SU-DHL-6 (cell line): ENCODE measurements around the gene LRRC14B.

Experiments used
- CTCF ChIP-seq: fragments of 200-600 bp; sonication (generic); IDR thresholded peaks from one replicate; pipeline ENCODE4 v1.5.1; 2017; ENCODE audit warnings: antibody characterized with exemption, mild to moderate bottlenecking, low read length, moderate library complexity; ENCODE audit not compliant: insufficient read depth, poor library complexity, severe bottlenecking
- EZH2phosphoT487 ChIP-seq: fragments of 200-600 bp; sonication (generic), shearing (Covaris generic); conservative IDR thresholded peaks from 2 replicates; pipeline ENCODE4 v1.6.1; 2018; ENCODE audit warnings: mild to moderate bottlenecking, antibody characterized with exemption, low read length, moderate library complexity, mixed read lengths

- no peak for TF ChIP-seq CTCF
- no peak for TF ChIP-seq EZH2phosphoT487
Observed at GRCh38 chr5:189976-190365, 1.3 kb upstream of the LRRC14B start.
